Type B pancreatic cell (in vitro differentiated cells): Measurements from ENCODE around the gene FUS. TPM values are rescaled to one million over a fixed set of nuclear protein-coding genes. Genes with fewer than 3 reads are reported as not detected.
"Not testable (repeated sequence)": the region's sequence is repeated elsewhere in the genome, so short reads cannot be mapped to it uniquely, and the experiment has no call there.

Experiments used
- DNase-seq: peaks from one replicate; pipeline ENCODE4 v3.0.0; 2021; ENCODE audit warnings: mixed read lengths; ENCODE audit not compliant: unreplicated experiment; ENCODE audit errors: extremely low spot score
- H3K27ac Mint-ChIP-seq: 2 replicates; pipeline ENCODE4 v1.8.0; 2021; ENCODE audit warnings: mild to moderate bottlenecking, mixed read lengths
- H3K27me3 Mint-ChIP-seq: 2 replicates; pipeline ENCODE4 v1.8.0; 2021; ENCODE audit warnings: mixed read lengths
- H3K36me3 Mint-ChIP-seq: 2 replicates; pipeline ENCODE4 v1.8.0; 2021; ENCODE audit warnings: mixed read lengths
- H3K4me1 Mint-ChIP-seq: one replicate; pipeline ENCODE4 v1.8.0; 2021; ENCODE audit warnings: mixed read lengths; ENCODE audit not compliant: unreplicated experiment
- H3K4me3 Mint-ChIP-seq: 2 replicates; pipeline ENCODE4 v1.8.0; 2021; ENCODE audit warnings: mild to moderate bottlenecking, mixed read lengths
- H3K9me3 Mint-ChIP-seq: 2 replicates; pipeline ENCODE4 v1.8.0; 2021; ENCODE audit warnings: mixed read lengths
- CTCF ChIP-seq: fragments of 200-600 bp; sonication (generic); conservative IDR thresholded peaks from 2 replicates; pipeline ENCODE4 v1.5.0; 2021; ENCODE audit warnings: antibody characterized with exemption, mild to moderate bottlenecking
- total RNA-seq: library from RNA; stranded (reverse); gene quantifications from 2 replicates; pipeline ENCODE4 v1.2.1, GENCODE V29; 2021; ENCODE audit warnings: low replicate concordance

FUS gene
- total RNA-seq, 1 donor from 2014 or later, result 654 TPM

GRCh38 chr16:31191697-31192428, 11.9 kb downstream of the FUS start:
- H3K9me3 Mint-ChIP-seq, result no peaks in the 10 kb centered on the region
- peaks cover 69% of the 10 kb centered on the region for H3K36me3 Mint-ChIP-seq
- H3K4me1 Mint-ChIP-seq, result no peaks in the 10 kb centered on the region
- DNase-seq, result no peak
- no peak overlapping the region for H3K4me3 Mint-ChIP-seq
- H3K27me3 Mint-ChIP-seq, result no peaks in the 10 kb centered on the region
- TF ChIP-seq CTCF, result no peak
- peak overlapping the region; percentile 17 for H3K27ac Mint-ChIP-seq

- Mint-ChIP-seq H3K36me3 (peaks cover 58% of the 10 kb centered on the region), H3K4me3 (no peak overlapping the region), H3K27me3 (no peaks in the 10 kb centered on the region), H3K27ac (peak overlapping the region; percentile 21), H3K9me3 (no peaks in the 10 kb centered on the region), H3K4me1 (no peaks in the 10 kb centered on the region)
- TF ChIP-seq CTCF, result no peak
- no peak for DNase-seq
Observed at GRCh38 chr16:31192856-31193642, 13.1 kb downstream of the FUS start.

- no peak overlapping the region for H3K27ac Mint-ChIP-seq
- H3K4me1 Mint-ChIP-seq, result no peaks in the 10 kb centered on the region
- H3K36me3 Mint-ChIP-seq, result peaks cover 55% of the 10 kb centered on the region
- no peaks in the 10 kb centered on the region for H3K27me3 Mint-ChIP-seq
- H3K4me3 Mint-ChIP-seq, result no peak overlapping the region
- DNase-seq, result no peak
- no peak for TF ChIP-seq CTCF
- no peaks in the 10 kb centered on the region for H3K9me3 Mint-ChIP-seq
Observed at GRCh38 chr16:31193874-31194273, 13.9 kb downstream of the FUS start.

GRCh38 chr16:31194898-31195297, 15.0 kb downstream of the FUS start:
- no peak for DNase-seq
- Mint-ChIP-seq H3K4me3 (no peak overlapping the region), H3K36me3 (peaks cover 55% of the 10 kb centered on the region), H3K27ac (peak overlapping the region; percentile 23), H3K27me3 (peaks cover 9% of the 10 kb centered on the region), H3K9me3 (no peaks in the 10 kb centered on the region), H3K4me1 (no peaks in the 10 kb centered on the region)
- no peak for TF ChIP-seq CTCF

- Mint-ChIP-seq H3K27me3 (peaks cover 10% of the 10 kb centered on the region), H3K36me3 (peaks cover 47% of the 10 kb centered on the region)
- H3K4me1 Mint-ChIP-seq, H3K4me3 Mint-ChIP-seq, H3K9me3 Mint-ChIP-seq, DNase-seq, H3K27ac Mint-ChIP-seq: not testable (repeated sequence)
Observed at GRCh38 chr16:31195861-31196260, 15.9 kb downstream of the FUS start.
